Measurements from ENCODE around the gene MRPL19. TPM values are rescaled to one million over a fixed set of nuclear protein-coding genes. Genes with fewer than 3 reads are reported as not detected.
A peak's percentile ranks its signal among the peaks of the same experiment; 100 is the strongest.

Gene MRPL19
- total and polyA plus RNA-seq, 10 of the 15 experiments (the other 5 are each of a cell fraction or from before 2014, with no cell fraction given), result 13.1 to 99.0 (median 56.6) TPM

- TF ChIP-seq POU2F2 (IDR thresholded peaks at IDR 0.05; ENCODE audit: borderline replicate concordance, low read depth, low read length), result peak; percentile 67; the same call in 1 of the 3 replicates
- 0 out of 2 replicates have a peak, but pooled peaks have one; percentile 96 for TF ChIP-seq ASH2L (IDR thresholded peaks at IDR 0.05; ENCODE audit: borderline replicate concordance, low read depth)
- peak; percentile 54; the same call in 1 of the 2 replicates for TF ChIP-seq TAF1 (IDR thresholded peaks at IDR 0.05; ENCODE audit: borderline replicate concordance, low read depth, low read length)
- TF ChIP-seq BCLAF1 (IDR thresholded peaks at IDR 0.05), result no peak
- no peak for TF ChIP-seq SREBF2 (IDR thresholded peaks at IDR 0.05; ENCODE audit: low read length)
- no peak for TF ChIP-seq NFYB (IDR thresholded peaks at IDR 0.05; ENCODE audit: insufficient read depth, low read depth, low read length)
- TF ChIP-seq FOS (IDR thresholded peaks at IDR 0.05; ENCODE audit: borderline replicate concordance, extremely low read depth, insufficient read length), result no peak
- TF ChIP-seq ZNF384 (IDR thresholded peaks at IDR 0.05; ENCODE audit: borderline replicate concordance, low read depth, low read length), result no peak
- no peak; the same call in 1 of the 2 replicates for TF ChIP-seq ZBED1 (IDR thresholded peaks at IDR 0.05; ENCODE audit: borderline replicate concordance)
- no peak for TF ChIP-seq USF2 (IDR thresholded peaks at IDR 0.05; ENCODE audit: borderline replicate concordance, low read depth, low read length)
- peak; percentile 92 for TF ChIP-seq TCF3 (IDR thresholded peaks at IDR 0.05; ENCODE audit: borderline replicate concordance, insufficient read depth, low read depth, low read length)
- no peak for TF ChIP-seq RFX5 (IDR thresholded peaks at IDR 0.05; ENCODE audit: low read depth, low read length)
- TF ChIP-seq KDM1A (IDR thresholded peaks at IDR 0.05; ENCODE audit: borderline replicate concordance), result no peak
- TF ChIP-seq WRNIP1 (IDR thresholded peaks at IDR 0.05; ENCODE audit: borderline replicate concordance, low read depth, low read length), result no peak
- peak; percentile 10; the same call in 1 of the 2 replicates for TF ChIP-seq ZSCAN29 (IDR thresholded peaks at IDR 0.05)
- TF ChIP-seq, protein P1, sequence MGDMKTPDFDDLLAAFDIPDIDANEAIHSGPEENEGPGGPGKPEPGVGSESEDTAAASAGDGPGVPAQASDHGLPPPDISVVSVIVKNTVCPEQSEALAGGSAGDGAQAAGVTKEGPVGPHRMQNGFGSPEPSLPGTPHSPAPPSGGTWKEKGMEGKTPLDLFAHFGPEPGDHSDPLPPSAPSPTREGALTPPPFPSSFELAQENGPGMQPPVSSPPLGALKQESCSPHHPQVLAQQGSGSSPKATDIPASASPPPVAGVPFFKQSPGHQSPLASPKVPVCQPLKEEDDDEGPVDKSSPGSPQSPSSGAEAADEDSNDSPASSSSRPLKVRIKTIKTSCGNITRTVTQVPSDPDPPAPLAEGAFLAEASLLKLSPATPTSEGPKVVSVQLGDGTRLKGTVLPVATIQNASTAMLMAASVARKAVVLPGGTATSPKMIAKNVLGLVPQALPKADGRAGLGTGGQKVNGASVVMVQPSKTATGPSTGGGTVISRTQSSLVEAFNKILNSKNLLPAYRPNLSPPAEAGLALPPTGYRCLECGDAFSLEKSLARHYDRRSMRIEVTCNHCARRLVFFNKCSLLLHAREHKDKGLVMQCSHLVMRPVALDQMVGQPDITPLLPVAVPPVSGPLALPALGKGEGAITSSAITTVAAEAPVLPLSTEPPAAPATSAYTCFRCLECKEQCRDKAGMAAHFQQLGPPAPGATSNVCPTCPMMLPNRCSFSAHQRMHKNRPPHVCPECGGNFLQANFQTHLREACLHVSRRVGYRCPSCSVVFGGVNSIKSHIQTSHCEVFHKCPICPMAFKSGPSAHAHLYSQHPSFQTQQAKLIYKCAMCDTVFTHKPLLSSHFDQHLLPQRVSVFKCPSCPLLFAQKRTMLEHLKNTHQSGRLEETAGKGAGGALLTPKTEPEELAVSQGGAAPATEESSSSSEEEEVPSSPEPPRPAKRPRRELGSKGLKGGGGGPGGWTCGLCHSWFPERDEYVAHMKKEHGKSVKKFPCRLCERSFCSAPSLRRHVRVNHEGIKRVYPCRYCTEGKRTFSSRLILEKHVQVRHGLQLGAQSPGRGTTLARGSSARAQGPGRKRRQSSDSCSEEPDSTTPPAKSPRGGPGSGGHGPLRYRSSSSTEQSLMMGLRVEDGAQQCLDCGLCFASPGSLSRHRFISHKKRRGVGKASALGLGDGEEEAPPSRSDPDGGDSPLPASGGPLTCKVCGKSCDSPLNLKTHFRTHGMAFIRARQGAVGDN (IDR thresholded peaks at IDR 0.05), result peak; percentile 98
- no peak for TF ChIP-seq SP1 (IDR thresholded peaks at IDR 0.05; ENCODE audit: low read depth, low read length)
- TF ChIP-seq STAT3 (IDR thresholded peaks at IDR 0.05; ENCODE audit: low read depth, low read length), result no peak
- no peak for TF ChIP-seq MYB (IDR thresholded peaks at IDR 0.05; ENCODE audit: borderline replicate concordance, low read depth, low read length)
- no peak for TF ChIP-seq FOXM1 (IDR thresholded peaks at IDR 0.05; ENCODE audit: low read depth, low read length)
- TF ChIP-seq EP300 (IDR thresholded peaks at IDR 0.05; ENCODE audit: borderline replicate concordance in 1 of 2, control insufficient read depth in 1 of 2, low read depth in 2 of 2, low read length in 2 of 2), result no peak
- TF ChIP-seq YY1 (IDR thresholded peaks at IDR 0.05; ENCODE audit: low read depth, low read length), result peak; percentile 94
- peak; percentile 69 for TF ChIP-seq CBFB (IDR thresholded peaks at IDR 0.05; ENCODE audit: low read depth)
Observed at GRCh38 chr2:75710577-75711253, 64.1 kb downstream of the MRPL19 start, which contains the start of gene GCFC2 (continued).
